IMR-90 (cell line): ENCODE data around the gene NEO1. TPM values are rescaled to one million over a fixed set of nuclear protein-coding genes. Genes with fewer than 3 reads are reported as not detected.

Experiments
- ATAC-seq: fragments of 200-7000 bp; cut with Tn5 transposase; 2 replicates; pipeline ENCODE4 v1.9.1; 2020; ENCODE audit warnings: low read depth, mild to moderate bottlenecking, moderate library complexity
- BruUV-seq: library from RNA; stranded (reverse); fragments of 400-500 nt; replicated peaks from 2 replicates; lab custom pipeline; 2021; lab: Mats Ljungman, UMichigan
- CTCF ChIA-PET: fragments of 300-600 bp; formaldehyde crosslinking; extraction: SDS; loops from one replicate; lab custom pipeline; 2021; ENCODE audit warnings: antibody characterized with exemption; lab: Yijun Ruan, JAX
- POLR2A ChIA-PET: fragments of 300-600 bp; sonication (Branson Sonifier 250); formaldehyde crosslinking; loops from one replicate; lab custom pipeline; 2022; ENCODE audit warnings: antibody characterized with exemption; ENCODE audit not compliant: unreplicated experiment; lab: Charles Lee
- DNase-seq: peaks from one replicate; pipeline ENCODE4 v3.0.0; 2013
- H2AFZ ChIP-seq: replicated peaks from 2 replicates; pipeline ENCODE3; 2013; ENCODE audit warnings: low read length, mild to moderate bottlenecking; ENCODE audit not compliant: poor library complexity
- H2AK5ac ChIP-seq: 2 replicates; pipeline ENCODE4 v1.6.1; 2013; ENCODE audit warnings: low read depth, low read length, inconsistent platforms
- H2AK9ac ChIP-seq: replicated peaks from 2 replicates; pipeline ENCODE3; 2013; ENCODE audit warnings: mild to moderate bottlenecking, low read depth, low read length, moderate library complexity; ENCODE audit not compliant: poor library complexity
- H2BK120ac ChIP-seq: 2 replicates; pipeline ENCODE4 v1.6.1; 2013; ENCODE audit warnings: low read depth, low read length, inconsistent platforms
- H2BK15ac ChIP-seq: 3 replicates; pipeline ENCODE4 v1.6.1; 2013; ENCODE audit warnings: low read depth, low read length, inconsistent platforms
- H2BK20ac ChIP-seq: 2 replicates; pipeline ENCODE4 v1.6.1; 2013; ENCODE audit warnings: low read depth, mild to moderate bottlenecking, inconsistent platforms, low read length, moderate library complexity
- H2BK5ac ChIP-seq: 2 replicates; pipeline ENCODE4 v1.6.1; 2013; ENCODE audit warnings: mild to moderate bottlenecking, low read depth, low read length, inconsistent platforms; ENCODE audit not compliant: poor library complexity, severe bottlenecking
- H3K14ac ChIP-seq: replicated peaks from 2 replicates; pipeline ENCODE4 v1.6.1; 2013; ENCODE audit warnings: low read depth, low read length, inconsistent platforms
- H3K18ac ChIP-seq: 2 replicates; pipeline ENCODE4 v1.6.1; 2013; ENCODE audit warnings: low read depth, low read length, control low read depth
- H3K23ac ChIP-seq: 2 replicates; pipeline ENCODE4 v1.6.1; 2013; ENCODE audit warnings: low read depth, low read length, inconsistent platforms
- H3K27ac ChIP-seq: 2 replicates; pipeline ENCODE4 v1.5.1; 2013; ENCODE audit warnings: mild to moderate bottlenecking, control low read depth, low read length; ENCODE audit not compliant: insufficient read depth
- H3K27me3 ChIP-seq: 2 replicates; pipeline ENCODE4 v1.6.1; 2013; ENCODE audit warnings: low read length; ENCODE audit not compliant: control insufficient read depth, insufficient read depth
- H3K36me3 ChIP-seq: 2 replicates; pipeline ENCODE4 v1.6.1; 2013; ENCODE audit warnings: low read length, mixed read lengths; ENCODE audit not compliant: control insufficient read depth, insufficient read depth
- H3K4ac ChIP-seq: 2 replicates; pipeline ENCODE4 v1.6.1; 2013; ENCODE audit warnings: low read depth, low read length, inconsistent platforms
- H3K4me1 ChIP-seq: 2 replicates; pipeline ENCODE4 v1.6.1; 2013; ENCODE audit warnings: low read length, mixed read lengths; ENCODE audit not compliant: control insufficient read depth, insufficient read depth
- H3K4me2 ChIP-seq: 2 replicates; pipeline ENCODE4 v1.6.1; 2013; ENCODE audit warnings: low read depth, mild to moderate bottlenecking, control low read depth, low read length, moderate library complexity
- H3K4me3 ChIP-seq: 2 replicates; pipeline ENCODE4 v1.5.1; 2013; ENCODE audit warnings: low read depth, mild to moderate bottlenecking, control low read depth, low read length, moderate library complexity; ENCODE audit not compliant: insufficient read depth
- H3K56ac ChIP-seq: 2 replicates; pipeline ENCODE4 v1.6.1; 2013; ENCODE audit warnings: low read length, inconsistent platforms; ENCODE audit not compliant: insufficient read depth; ENCODE audit errors: extremely low read depth
- H3K79me1 ChIP-seq, 2 experiments: 2 replicates each; pipeline ENCODE4 v1.6.1; 2013; ENCODE audit warnings: low read length in 2 of 2, inconsistent platforms in 1 of 2, low read depth in 1 of 2
- H3K9ac ChIP-seq: 2 replicates; pipeline ENCODE4 v1.6.1; 2013; ENCODE audit warnings: low read depth, low read length, control low read depth
- H3K9me1 ChIP-seq: 2 replicates; pipeline ENCODE4 v1.6.1; 2013; ENCODE audit warnings: low read length, inconsistent platforms; ENCODE audit not compliant: insufficient read depth
- H3K9me3 ChIP-seq: 2 replicates; pipeline ENCODE4 v1.6.1; 2013; ENCODE audit warnings: low read length; ENCODE audit not compliant: control insufficient read depth, insufficient read depth
- H4K20me1 ChIP-seq: 2 replicates; pipeline ENCODE4 v1.6.1; 2013; ENCODE audit warnings: low read length, inconsistent platforms; ENCODE audit not compliant: insufficient read depth
- H4K5ac ChIP-seq: 2 replicates; pipeline ENCODE4 v1.6.1; 2013; ENCODE audit warnings: mild to moderate bottlenecking, low read depth, low read length, control low read depth
- H4K8ac ChIP-seq, 2 experiments: 2 replicates each; pipeline ENCODE4 v1.6.1; 2013; ENCODE audit warnings: low read depth in 2 of 2, low read length in 2 of 2, control low read depth in 1 of 2, inconsistent platforms in 1 of 2
- H4K91ac ChIP-seq: 2 replicates; pipeline ENCODE4 v1.6.1; 2013; ENCODE audit warnings: low read depth, low read length, inconsistent platforms; ENCODE audit not compliant: insufficient read depth
- WGBS, 2 experiments: methylation state at CpG; one replicate each; pipeline versions ENCODE4 v1.1.5 to v1.1.7; 2013; ENCODE audit warnings: missing lambda C conversion rate in 2 of 2; ENCODE audit not compliant: insufficient read length in 1 of 2; ENCODE audit errors: extremely low coverage in 2 of 2; 5-methylcytosine and 5-hydroxymethylcytosine counted together
- dilution Hi-C: fragments of 300-500 bp; cut with HindIII; formaldehyde crosslinking; loops from one replicate; pipeline ENCODE4 v1.14.3; 2018; ENCODE audit warnings: low sequenced_read_pairs; ENCODE audit not compliant: unreplicated experiment
- in situ Hi-C: fragments of 300-500 bp; cut with MboI; formaldehyde crosslinking; loops from 3 replicates; pipeline ENCODE4 v1.14.3; 2019; ENCODE audit warnings: low sequenced_read_pairs, inconsistent platforms, mixed read lengths
- intact Hi-C: fragments of 100-400 bp; cut with micrococcal nuclease; formaldehyde crosslinking; loops from 2 replicates; pipeline ENCODE4 v1.10.0; 2022
- polyA plus RNA-seq, 3 experiments: library from polyadenylated mRNA; depleted of rRNA; stranded (reverse); fragments of >200 nt; gene quantifications; 2 replicates each; pipeline ENCODE4 v1.2.3, GENCODE V29; 2012; ENCODE audit warnings: low replicate concordance in 1 of 3
- total RNA-seq: library from RNA; depleted of rRNA; stranded (reverse); fragments of >200 nt; gene quantifications from 2 replicates; pipeline ENCODE4 v1.2.3, GENCODE V29; 2012
- TF ChIP-seq, protein P1 (sequence below): fragments of 150-350 bp; IDR thresholded peaks from 2 replicates; pipeline ENCODE4 v1.6.1; 2017; ENCODE audit warnings: mild to moderate bottlenecking, antibody characterized with exemption, low read length, low read depth

NEO1 gene
- total and polyA plus RNA-seq, 2 of the 4 experiments (the other 2 are of a cell fraction) = 16.3 to 18.5 TPM

- Histone ChIP-seq H2AK5ac (no peak overlapping the region), H3K56ac (no peak overlapping the region), H3K4ac (no peak overlapping the region), H4K5ac (0 out of 2 replicates have a peak overlapping the region, but pooled peaks have one; percentile 12), H3K36me3 (no peaks in the 10 kb centered on the region), H3K14ac (no peak overlapping the region), H2BK5ac (no peak overlapping the region), H3K27ac (no peak overlapping the region), H3K9ac (no peak overlapping the region), H3K4me2 (peak overlapping the region; percentile 63), H3K9me1 (peaks cover 5% of the 10 kb centered on the region; the same call in 1 of the 2 replicates), H4K20me1 (peaks cover 7% of the 10 kb centered on the region; the same call in 1 of the 2 replicates), H2AFZ (no peak overlapping the region), H3K27me3 (no peaks in the 10 kb centered on the region), H3K79me1 (peaks cover 11 to 36% of the 10 kb centered on the region in 2 experiments), H2AK9ac (no peak overlapping the region), H2BK20ac (no peak overlapping the region), H3K4me3 (no peak overlapping the region), H3K18ac (no peak overlapping the region; the same call in 1 of the 2 replicates), H2BK15ac (no peak overlapping the region), H3K23ac (no peak overlapping the region), H2BK120ac (no peak overlapping the region), H4K8ac (no peak overlapping the region), H3K9me3 (no peaks in the 10 kb centered on the region), H3K4me1 (peaks cover 8% of the 10 kb centered on the region), H4K91ac (no peak overlapping the region)
- DNase-seq = no peak
- ATAC-seq = no peak
- no CpG with 5 or more reads among the region's 4 CpGs for WGBS, 2 experiments
- in situ Hi-C loops = no loop called here
- no TSS peak for BruUV-seq
- TF ChIP-seq, protein P1, sequence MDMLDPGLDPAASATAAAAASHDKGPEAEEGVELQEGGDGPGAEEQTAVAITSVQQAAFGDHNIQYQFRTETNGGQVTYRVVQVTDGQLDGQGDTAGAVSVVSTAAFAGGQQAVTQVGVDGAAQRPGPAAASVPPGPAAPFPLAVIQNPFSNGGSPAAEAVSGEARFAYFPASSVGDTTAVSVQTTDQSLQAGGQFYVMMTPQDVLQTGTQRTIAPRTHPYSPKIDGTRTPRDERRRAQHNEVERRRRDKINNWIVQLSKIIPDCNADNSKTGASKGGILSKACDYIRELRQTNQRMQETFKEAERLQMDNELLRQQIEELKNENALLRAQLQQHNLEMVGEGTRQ = no peak
- dilution Hi-C loops = no loop called here
- ChIA-PET POLR2A (no interaction called here), CTCF (interaction anchor here (1.0 kb wide), 1 partner anchor 162 kb away, joined by 4 read pairs; no protein-coding TSS in a partner anchor)
- intact Hi-C loops = loop anchor here (10.0 kb wide), 1 partner anchor 173 kb away; no protein-coding TSS in a partner anchor
These were observed 26.0 kb downstream of the NEO1 start for GRCh38 chr15:73078291-73078690.
